CD8-positive, alpha-beta memory T cell (primary cell): ENCODE measurements around the gene GABRR1. TPM values are rescaled to one million over a fixed set of nuclear protein-coding genes. Genes with fewer than 3 reads are reported as not detected.
"Not testable (repeated sequence)": the region's sequence is repeated elsewhere in the genome, so short reads cannot be mapped to it uniquely, and the experiment has no call there.

ENCODE experiments used
- CTCF ChIA-PET: fragments of 350-600 bp; sonication (Branson Sonifier 250); formaldehyde crosslinking; loops from one replicate; lab custom pipeline; 2021; ENCODE audit warnings: antibody characterized with exemption; lab: Charles Lee
- POLR2A ChIA-PET: fragments of 350-600 bp; sonication (Branson Sonifier 250); formaldehyde crosslinking; loops from one replicate; lab custom pipeline; 2021; ENCODE audit warnings: antibody characterized with exemption; lab: Charles Lee
- DNase-seq, 5 donors: peaks; one replicate each; pipeline versions ENCODE4 v3.0.0 to v3.0.0-alpha.2; 2020 to 2022; ENCODE audit warnings: mixed read lengths in 1 of 5
- H3K27ac ChIP-seq: one replicate; pipeline ENCODE4 v1.7.0; 2013; ENCODE audit warnings: low read depth, mild to moderate bottlenecking, low read length, moderate library complexity
- H3K27me3 ChIP-seq: 2 replicates; pipeline ENCODE4 v1.7.0; 2013; ENCODE audit warnings: low read length, mild to moderate bottlenecking; ENCODE audit not compliant: insufficient read depth, poor library complexity, severe bottlenecking
- H3K36me3 ChIP-seq: 2 replicates; pipeline ENCODE4 v1.7.0; 2013; ENCODE audit warnings: mild to moderate bottlenecking, low read length, moderate library complexity; ENCODE audit not compliant: insufficient read depth
- H3K4me1 ChIP-seq: 2 replicates; pipeline ENCODE4 v1.7.0; 2013; ENCODE audit warnings: mild to moderate bottlenecking, low read length, moderate library complexity; ENCODE audit not compliant: insufficient read depth
- H3K4me3 ChIP-seq: 2 replicates; pipeline ENCODE4 v1.7.0; 2013; ENCODE audit warnings: mild to moderate bottlenecking, low read length
- H3K9me3 ChIP-seq: 2 replicates; pipeline ENCODE4 v1.7.0; 2013; ENCODE audit warnings: mild to moderate bottlenecking, low read length
- H3K27ac Mint-ChIP-seq, 8 donors: one replicate each; pipeline ENCODE4 v1.8.0; 2020 to 2021; ENCODE audit warnings: mixed read lengths in 8 of 8, mild to moderate bottlenecking in 6 of 8, inconsistent platforms in 3 of 8, moderate library complexity in 3 of 8
- H3K27me3 Mint-ChIP-seq, 2 donors: one replicate each; pipeline ENCODE4 v1.8.0; 2020 to 2021; ENCODE audit warnings: mixed read lengths in 2 of 2, mild to moderate bottlenecking in 1 of 2, moderate library complexity in 1 of 2
- H3K36me3 Mint-ChIP-seq, 3 donors: one replicate each; pipeline ENCODE4 v1.8.0; 2020 to 2021; ENCODE audit warnings: mixed read lengths in 3 of 3, inconsistent platforms in 1 of 3, mild to moderate bottlenecking in 1 of 3
- H3K4me1 Mint-ChIP-seq, 3 donors: one replicate each; pipeline ENCODE4 v1.8.0; 2020 to 2021; ENCODE audit warnings: mixed read lengths in 3 of 3, inconsistent platforms in 1 of 3, mild to moderate bottlenecking in 1 of 3
- H3K4me3 Mint-ChIP-seq, 7 donors: one replicate each; pipeline ENCODE4 v1.8.0; 2020 to 2021; ENCODE audit warnings: mixed read lengths in 7 of 7, mild to moderate bottlenecking in 6 of 7, moderate library complexity in 4 of 7, inconsistent platforms in 2 of 7
- H3K9me3 Mint-ChIP-seq, 5 donors: one replicate each; pipeline ENCODE4 v1.8.0; 2020 to 2022; ENCODE audit warnings: mixed read lengths in 5 of 5, mild to moderate bottlenecking in 3 of 5, moderate library complexity in 2 of 5, inconsistent platforms in 1 of 5
- polyA plus RNA-seq: library from polyadenylated mRNA; unstranded; fragments of 300-500 nt; fragmentation: Illumina TruSeq; gene quantifications from one replicate; pipeline ENCODE4 v1.2.3, GENCODE V29; 2021
- total RNA-seq, 2 experiments: library from RNA; stranded (reverse); gene quantifications; one replicate each; pipeline ENCODE4 v1.2.3, GENCODE V29; 2021

The GABRR1 gene
- total and polyA plus RNA-seq, 3 experiments from 2014 or later: not detected

- H3K9me3 Mint-ChIP-seq, H3K36me3 Mint-ChIP-seq, H3K27me3 Mint-ChIP-seq, H3K4me1 ChIP-seq, H3K27ac ChIP-seq, H3K36me3 ChIP-seq, H3K27me3 ChIP-seq, DNase-seq, H3K9me3 ChIP-seq, H3K4me1 Mint-ChIP-seq, CTCF ChIA-PET, POLR2A ChIA-PET, H3K4me3 ChIP-seq, H3K4me3 Mint-ChIP-seq, H3K27ac Mint-ChIP-seq: not testable (repeated sequence)
Measured at GRCh38 chr6:89128256-89128671, 88.9 kb downstream of the GABRR1 start.

Other genes starting within 250 kb of the GABRR1 start
- gene PNRC1, start 136.6 kb downstream of the GABRR1 start, total RNA-seq: 10 to 100 TPM; 79.4 to 84.5 TPM
- 597 TPM for gene PNRC1, start 136.6 kb downstream of the GABRR1 start, polyA plus RNA-seq
- under 1 TPM; 0.71 to 0.81 TPM for gene SRSF12, start 99.3 kb downstream of the GABRR1 start, total RNA-seq
- 0.23 TPM for gene SRSF12, start 99.3 kb downstream of the GABRR1 start, polyA plus RNA-seq
- 10 to 100 TPM; 17.6 to 18.7 TPM for gene PM20D2, start 71.3 kb downstream of the GABRR1 start, total RNA-seq
- gene PM20D2, start 71.3 kb downstream of the GABRR1 start, polyA plus RNA-seq: 8.8 TPM
- gene GABRR2, start 97.9 kb upstream of the GABRR1 start, total RNA-seq: under 1 TPM; 0.20 to 0.24 TPM
- 0.16 TPM for gene GABRR2, start 97.9 kb upstream of the GABRR1 start, polyA plus RNA-seq
- gene UBE2J1, start 135.4 kb upstream of the GABRR1 start, total RNA-seq: 10 to 100 TPM; 27.1 to 27.2 TPM
- gene UBE2J1, start 135.4 kb upstream of the GABRR1 start, polyA plus RNA-seq: 36.0 TPM
- 1 to 10 TPM; 7.3 to 8.7 TPM for gene RRAGD, start 194.9 kb upstream of the GABRR1 start, total RNA-seq
- gene RRAGD, start 194.9 kb upstream of the GABRR1 start, polyA plus RNA-seq: 1.4 TPM
- gene ANKRD6, start 215.8 kb upstream of the GABRR1 start, total RNA-seq: 1 to 10 TPM; 3.0 to 3.4 TPM
- 2.8 TPM for gene ANKRD6, start 215.8 kb upstream of the GABRR1 start, polyA plus RNA-seq